SH-SY5Y (cell line): Measurements from ENCODE around the gene NRDE2.

Source experiments
- GATA2 ChIP-seq: IDR thresholded peaks from 2 replicates; pipeline ENCODE4 v1.6.1; 2011; ENCODE audit warnings: mild to moderate bottlenecking, low read depth, low read length
- GATA3 ChIP-seq: IDR thresholded peaks from 2 replicates; pipeline ENCODE4 v1.6.1; 2011; ENCODE audit warnings: low read depth, mild to moderate bottlenecking, low read length, moderate library complexity

DNA sequence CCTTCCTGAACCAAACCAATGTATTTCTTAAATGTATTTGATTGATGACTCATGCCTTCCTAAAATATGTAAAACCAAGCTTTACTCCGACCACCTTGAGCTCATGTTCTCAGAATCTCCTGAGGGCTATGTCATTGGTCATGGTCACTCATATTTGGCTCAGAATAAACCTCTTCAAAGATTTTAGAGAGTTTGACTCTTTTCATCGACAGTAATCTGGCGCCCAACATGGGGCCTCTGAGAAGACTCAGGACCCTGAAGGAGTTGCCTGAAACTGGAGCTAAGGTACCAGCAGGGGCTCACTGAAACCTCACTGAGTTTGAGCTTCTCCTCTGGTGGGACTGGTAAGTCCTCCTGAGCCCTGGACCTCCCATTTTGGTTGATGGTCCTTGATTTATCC, 92.6 kb downstream of the NRDE2 start:
- TF ChIP-seq GATA2, result no peak
- TF ChIP-seq GATA3, result no peak
